Stimulated activated CD8-positive, alpha-beta memory T cell treated with anti-CD3 and anti-CD28 coated beads, Interleukin-4, amount 100 ng/mL, for 4 hours (primary cell): ENCODE results near the gene RAB27B.

Experiments
- DNase-seq, 2 donors: peaks; one replicate each; pipeline ENCODE4 v3.0.0-alpha.2; 2020; ENCODE audit warnings: low read depth in 2 of 2, low spot score in 1 of 2

The RAB27B gene

DNA sequence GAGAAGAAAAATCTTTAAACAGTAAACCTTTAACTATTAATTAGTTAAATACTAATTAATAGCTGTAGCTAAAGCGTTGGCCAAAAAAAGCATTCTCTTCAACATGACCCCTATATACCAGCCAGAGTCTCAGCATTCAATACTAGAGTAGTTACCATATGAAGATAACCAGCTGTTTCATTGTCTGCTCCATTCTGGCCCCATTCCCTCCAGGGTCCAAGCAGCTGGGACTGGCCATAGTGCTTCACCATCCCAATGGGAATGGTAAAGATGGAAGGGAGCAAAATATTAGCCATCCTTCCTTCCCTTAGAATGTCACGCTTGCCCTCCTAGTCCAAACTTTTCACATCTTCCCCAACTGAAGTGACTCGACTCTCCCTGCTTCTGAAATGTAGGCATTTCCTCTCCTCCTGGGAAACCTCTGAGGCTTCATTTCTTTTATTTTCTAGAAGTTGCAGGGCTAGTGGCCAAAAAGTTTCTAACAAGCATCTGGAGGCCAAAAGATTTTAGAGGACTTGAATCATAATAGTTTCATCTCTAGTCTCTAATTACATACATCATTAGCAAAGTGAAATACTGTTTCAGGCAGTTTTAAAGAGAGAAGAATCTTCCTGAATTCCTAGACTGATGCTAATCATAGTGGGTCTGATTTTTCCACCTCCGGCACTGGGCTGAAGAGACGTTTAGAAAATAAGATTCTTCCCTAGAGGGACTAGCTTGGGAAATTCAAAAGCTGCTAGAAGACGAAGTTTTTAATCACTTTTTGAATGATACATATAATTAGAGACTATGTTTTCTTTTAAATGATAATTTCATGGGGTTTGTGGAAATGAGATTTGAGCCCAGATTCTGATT, 78.3 kb downstream of the RAB27B start:
- DNase-seq = no peak

DNA sequence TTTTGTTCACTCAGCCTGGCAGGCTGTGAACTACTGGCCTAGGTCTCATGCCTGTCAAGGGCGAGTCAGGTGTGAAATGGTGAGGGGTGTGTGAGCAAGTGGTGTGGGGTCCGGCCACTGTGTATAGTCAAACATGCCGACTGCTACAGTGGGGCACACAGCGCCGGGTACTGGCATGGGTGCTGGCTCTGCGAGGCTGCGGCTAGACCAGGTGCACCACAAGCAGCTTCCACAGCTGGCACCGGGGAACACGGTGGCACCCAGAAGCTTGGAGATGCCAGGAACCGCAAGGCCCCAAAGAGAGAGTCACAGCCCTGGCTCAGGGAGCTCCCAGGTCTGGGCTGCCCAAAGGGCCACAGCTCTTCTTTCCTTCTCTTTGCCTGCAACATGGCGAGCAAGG, 81.3 kb downstream of the RAB27B start:
- no peak for DNase-seq

- DNase-seq = no peak
Observed at GRCh38 chr18:54910161-54910919, 82.1 kb downstream of the RAB27B start.

- no peak for DNase-seq
Observed at GRCh38 chr18:54911551-54911950, 83.3 kb downstream of the RAB27B start.

DNA sequence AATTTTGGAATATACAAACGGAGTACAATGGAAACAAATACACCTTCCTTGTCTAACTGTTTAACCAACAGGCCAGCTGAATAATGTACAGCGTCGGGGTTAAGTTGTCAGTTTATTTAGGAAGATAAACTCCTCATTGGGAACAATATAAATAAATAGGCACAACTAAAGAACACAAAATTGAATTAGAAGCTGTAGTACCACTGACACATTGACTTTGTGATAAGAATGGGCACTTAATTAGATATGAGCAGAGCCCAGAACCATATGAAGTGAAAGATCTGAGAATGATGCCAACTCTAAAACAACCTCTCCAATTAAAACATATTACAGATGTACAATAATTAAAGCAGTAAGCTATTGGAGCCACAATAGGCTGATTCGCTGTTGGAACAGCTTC, 86.5 kb downstream of the RAB27B start:
- DNase-seq = no peak

DNA sequence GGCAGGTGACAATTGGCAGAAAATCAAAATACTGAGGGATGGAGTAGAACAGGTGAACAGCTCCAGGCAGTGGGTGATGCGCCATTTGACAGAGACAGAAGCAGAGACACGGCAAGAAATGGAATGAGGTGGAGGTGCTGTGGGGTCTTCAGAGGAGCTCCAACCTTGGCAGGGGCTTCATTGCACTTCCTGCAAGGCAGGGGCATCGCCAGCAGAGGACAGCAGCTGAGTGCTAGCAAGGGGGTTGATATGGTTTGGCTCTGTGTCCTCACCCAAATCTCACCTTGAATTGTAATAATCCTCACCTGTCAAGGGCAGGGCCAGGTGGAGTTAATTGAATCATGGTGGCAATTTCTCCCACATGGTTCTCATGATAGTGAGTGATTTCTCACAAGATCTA, 88.2 kb downstream of the RAB27B start:
- no peak for DNase-seq

- DNase-seq = no peak
Observed at GRCh38 chr18:54918060-54918459, 89.8 kb downstream of the RAB27B start.

GRCh38 chr18:54919412-54919811, 91.1 kb downstream of the RAB27B start:
- no peak for DNase-seq

GRCh38 chr18:54923339-54923956, 95.2 kb downstream of the RAB27B start:
- no peak for DNase-seq

GRCh38 chr18:54924948-54925347, 96.7 kb downstream of the RAB27B start:
- no peak for DNase-seq

DNA sequence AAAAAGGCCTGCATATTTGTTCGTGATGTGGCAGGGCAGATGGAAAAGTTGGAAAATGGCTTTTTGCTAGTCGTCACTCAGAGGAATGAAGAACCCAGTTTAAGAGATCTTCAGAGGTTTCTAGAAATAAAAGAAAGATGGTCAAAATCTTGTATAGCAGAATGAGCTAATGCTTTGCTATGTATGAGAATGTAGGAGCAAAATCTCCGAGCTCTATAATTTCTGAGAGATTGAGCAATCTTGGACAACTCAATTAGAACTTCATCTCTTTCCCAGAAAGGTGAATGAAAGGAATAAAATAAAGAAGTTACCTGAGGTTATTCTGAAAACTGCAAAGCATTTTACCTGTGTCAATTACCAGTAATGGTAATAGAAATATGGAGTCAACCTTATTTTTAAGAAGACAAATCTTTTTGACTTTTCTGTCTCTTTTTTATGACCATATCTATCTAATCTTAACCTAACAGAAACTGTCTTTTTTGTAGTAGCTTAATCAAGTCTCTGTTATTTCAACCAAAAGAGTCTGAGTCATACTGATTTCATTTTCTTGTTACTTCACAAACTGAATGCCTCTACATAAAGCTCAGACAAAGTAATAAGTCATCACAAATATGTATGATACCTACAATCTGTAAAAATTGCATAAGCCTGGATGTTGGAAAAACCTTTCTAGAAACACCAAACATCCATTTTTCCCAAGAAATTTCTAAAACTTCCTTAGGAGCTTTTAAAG, 98.5 kb downstream of the RAB27B start:
- DNase-seq = no peak

- no peak for DNase-seq
Observed at GRCh38 chr18:54928236-54928635, 100.0 kb downstream of the RAB27B start.

GRCh38 chr18:54931152-54931551, 102.9 kb downstream of the RAB27B start:
- DNase-seq = no peak

DNA sequence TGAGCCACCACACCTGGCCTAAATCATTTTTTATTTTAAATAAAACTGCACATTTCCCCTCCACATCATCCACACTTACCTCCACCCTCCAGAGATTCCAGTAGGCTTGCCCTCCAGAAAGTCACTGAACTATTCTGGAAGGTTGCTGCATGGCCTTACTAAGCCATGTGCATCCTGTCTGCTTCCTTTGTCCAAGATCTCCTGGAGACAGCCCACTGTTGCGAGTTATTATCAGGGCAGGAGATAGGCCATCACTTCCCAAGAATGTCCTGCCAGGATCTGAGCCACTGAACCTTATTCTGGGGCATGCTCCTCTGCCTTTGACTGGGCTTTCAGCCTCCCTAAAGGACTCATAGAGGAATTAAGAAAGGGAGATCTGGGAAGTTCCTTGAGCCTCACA, 104.2 kb downstream of the RAB27B start:
- no peak for DNase-seq

- no peak for DNase-seq
Observed at GRCh38 chr18:54938506-54938905, 110.2 kb downstream of the RAB27B start.

- no peak for DNase-seq
Observed at GRCh38 chr18:54939361-54939917, 111.2 kb downstream of the RAB27B start.

- DNase-seq = no peak
Observed at GRCh38 chr18:54942144-54942543, 113.9 kb downstream of the RAB27B start.

- no peak for DNase-seq
Observed at GRCh38 chr18:54942569-54942968, 114.3 kb downstream of the RAB27B start.
